Measurements from ENCODE around the gene TMEM240.

DNA sequence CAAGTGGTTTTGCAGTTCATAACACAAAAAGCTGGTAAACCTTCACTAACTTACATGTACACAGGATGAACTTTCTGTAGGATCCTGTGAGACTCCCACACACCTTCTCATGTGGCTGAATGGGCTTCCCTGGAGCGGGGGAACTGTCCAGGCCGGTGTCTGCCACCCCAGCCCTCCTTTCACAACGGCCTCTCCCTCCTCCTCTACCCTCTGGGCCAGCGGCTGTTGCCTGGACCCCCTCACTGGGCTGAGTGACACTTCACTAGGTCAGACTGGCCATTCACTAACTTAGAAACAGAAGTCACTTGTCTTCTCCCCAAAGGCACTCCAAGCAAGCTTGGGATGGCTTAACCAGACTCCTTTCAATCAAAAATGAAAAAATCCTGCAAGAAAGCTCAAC lies 18.2 kb upstream of the TMEM240 start:
- TF ChIP-seq SRF (IDR thresholded peaks at IDR 0.05; ENCODE audit: low read depth in 2 of 2, low read length in 2 of 2) (no peak), POLR2AphosphoS5 (IDR thresholded peaks at IDR 0.05; ENCODE audit: low read length) (no peak), NFIC (IDR thresholded peaks at IDR 0.05; ENCODE audit: low read depth, low read length) (no peak), POLR2A (IDR thresholded peaks at IDR 0.05; ENCODE audit: low read depth, low read length) (peak; percentile 61; the same call in 1 of the 2 replicates), TCF7 (IDR thresholded peaks at IDR 0.05; ENCODE audit: borderline replicate concordance) (no peak), SUPT20H (IDR thresholded peaks at IDR 0.05; ENCODE audit: borderline replicate concordance, control insufficient read depth, low read depth, low read length) (no peak)
- TF ChIP-seq, protein P1, sequence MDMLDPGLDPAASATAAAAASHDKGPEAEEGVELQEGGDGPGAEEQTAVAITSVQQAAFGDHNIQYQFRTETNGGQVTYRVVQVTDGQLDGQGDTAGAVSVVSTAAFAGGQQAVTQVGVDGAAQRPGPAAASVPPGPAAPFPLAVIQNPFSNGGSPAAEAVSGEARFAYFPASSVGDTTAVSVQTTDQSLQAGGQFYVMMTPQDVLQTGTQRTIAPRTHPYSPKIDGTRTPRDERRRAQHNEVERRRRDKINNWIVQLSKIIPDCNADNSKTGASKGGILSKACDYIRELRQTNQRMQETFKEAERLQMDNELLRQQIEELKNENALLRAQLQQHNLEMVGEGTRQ (IDR thresholded peaks at IDR 0.05; ENCODE audit: borderline replicate concordance, low read depth, low read length), result no peak
- TF ChIP-seq, protein P2, sequence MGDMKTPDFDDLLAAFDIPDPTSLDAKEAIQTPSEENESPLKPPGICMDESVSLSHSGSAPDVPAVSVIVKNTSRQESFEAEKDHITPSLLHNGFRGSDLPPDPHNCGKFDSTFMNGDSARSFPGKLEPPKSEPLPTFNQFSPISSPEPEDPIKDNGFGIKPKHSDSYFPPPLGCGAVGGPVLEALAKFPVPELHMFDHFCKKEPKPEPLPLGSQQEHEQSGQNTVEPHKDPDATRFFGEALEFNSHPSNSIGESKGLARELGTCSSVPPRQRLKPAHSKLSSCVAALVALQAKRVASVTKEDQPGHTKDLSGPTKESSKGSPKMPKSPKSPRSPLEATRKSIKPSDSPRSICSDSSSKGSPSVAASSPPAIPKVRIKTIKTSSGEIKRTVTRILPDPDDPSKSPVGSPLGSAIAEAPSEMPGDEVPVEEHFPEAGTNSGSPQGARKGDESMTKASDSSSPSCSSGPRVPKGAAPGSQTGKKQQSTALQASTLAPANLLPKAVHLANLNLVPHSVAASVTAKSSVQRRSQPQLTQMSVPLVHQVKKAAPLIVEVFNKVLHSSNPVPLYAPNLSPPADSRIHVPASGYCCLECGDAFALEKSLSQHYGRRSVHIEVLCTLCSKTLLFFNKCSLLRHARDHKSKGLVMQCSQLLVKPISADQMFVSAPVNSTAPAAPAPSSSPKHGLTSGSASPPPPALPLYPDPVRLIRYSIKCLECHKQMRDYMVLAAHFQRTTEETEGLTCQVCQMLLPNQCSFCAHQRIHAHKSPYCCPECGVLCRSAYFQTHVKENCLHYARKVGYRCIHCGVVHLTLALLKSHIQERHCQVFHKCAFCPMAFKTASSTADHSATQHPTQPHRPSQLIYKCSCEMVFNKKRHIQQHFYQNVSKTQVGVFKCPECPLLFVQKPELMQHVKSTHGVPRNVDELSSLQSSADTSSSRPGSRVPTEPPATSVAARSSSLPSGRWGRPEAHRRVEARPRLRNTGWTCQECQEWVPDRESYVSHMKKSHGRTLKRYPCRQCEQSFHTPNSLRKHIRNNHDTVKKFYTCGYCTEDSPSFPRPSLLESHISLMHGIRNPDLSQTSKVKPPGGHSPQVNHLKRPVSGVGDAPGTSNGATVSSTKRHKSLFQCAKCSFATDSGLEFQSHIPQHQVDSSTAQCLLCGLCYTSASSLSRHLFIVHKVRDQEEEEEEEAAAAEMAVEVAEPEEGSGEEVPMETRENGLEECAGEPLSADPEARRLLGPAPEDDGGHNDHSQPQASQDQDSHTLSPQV (IDR thresholded peaks at IDR 0.05), result no peak
- TF ChIP-seq, protein P3, sequence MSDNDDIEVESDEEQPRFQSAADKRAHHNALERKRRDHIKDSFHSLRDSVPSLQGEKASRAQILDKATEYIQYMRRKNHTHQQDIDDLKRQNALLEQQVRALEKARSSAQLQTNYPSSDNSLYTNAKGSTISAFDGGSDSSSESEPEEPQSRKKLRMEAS (IDR thresholded peaks at IDR 0.05; ENCODE audit: low read depth, low read length), result no peak
- TF ChIP-seq, protein P4, sequence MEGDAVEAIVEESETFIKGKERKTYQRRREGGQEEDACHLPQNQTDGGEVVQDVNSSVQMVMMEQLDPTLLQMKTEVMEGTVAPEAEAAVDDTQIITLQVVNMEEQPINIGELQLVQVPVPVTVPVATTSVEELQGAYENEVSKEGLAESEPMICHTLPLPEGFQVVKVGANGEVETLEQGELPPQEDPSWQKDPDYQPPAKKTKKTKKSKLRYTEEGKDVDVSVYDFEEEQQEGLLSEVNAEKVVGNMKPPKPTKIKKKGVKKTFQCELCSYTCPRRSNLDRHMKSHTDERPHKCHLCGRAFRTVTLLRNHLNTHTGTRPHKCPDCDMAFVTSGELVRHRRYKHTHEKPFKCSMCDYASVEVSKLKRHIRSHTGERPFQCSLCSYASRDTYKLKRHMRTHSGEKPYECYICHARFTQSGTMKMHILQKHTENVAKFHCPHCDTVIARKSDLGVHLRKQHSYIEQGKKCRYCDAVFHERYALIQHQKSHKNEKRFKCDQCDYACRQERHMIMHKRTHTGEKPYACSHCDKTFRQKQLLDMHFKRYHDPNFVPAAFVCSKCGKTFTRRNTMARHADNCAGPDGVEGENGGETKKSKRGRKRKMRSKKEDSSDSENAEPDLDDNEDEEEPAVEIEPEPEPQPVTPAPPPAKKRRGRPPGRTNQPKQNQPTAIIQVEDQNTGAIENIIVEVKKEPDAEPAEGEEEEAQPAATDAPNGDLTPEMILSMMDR (IDR thresholded peaks at IDR 0.05 in 2 of 3, conservative IDR thresholded peaks at IDR 0.05 in 1 of 3; ENCODE audit: control insufficient read depth in 2 of 3, extremely low read depth in 1 of 3, insufficient read depth in 1 of 3, low read depth in 3 of 3, low read length in 3 of 3), result no peak
- TF ChIP-seq, protein P5, sequence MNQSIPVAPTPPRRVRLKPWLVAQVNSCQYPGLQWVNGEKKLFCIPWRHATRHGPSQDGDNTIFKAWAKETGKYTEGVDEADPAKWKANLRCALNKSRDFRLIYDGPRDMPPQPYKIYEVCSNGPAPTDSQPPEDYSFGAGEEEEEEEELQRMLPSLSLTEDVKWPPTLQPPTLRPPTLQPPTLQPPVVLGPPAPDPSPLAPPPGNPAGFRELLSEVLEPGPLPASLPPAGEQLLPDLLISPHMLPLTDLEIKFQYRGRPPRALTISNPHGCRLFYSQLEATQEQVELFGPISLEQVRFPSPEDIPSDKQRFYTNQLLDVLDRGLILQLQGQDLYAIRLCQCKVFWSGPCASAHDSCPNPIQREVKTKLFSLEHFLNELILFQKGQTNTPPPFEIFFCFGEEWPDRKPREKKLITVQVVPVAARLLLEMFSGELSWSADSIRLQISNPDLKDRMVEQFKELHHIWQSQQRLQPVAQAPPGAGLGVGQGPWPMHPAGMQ (IDR thresholded peaks at IDR 0.05; ENCODE audit: borderline replicate concordance), result no peak

Data from GM12878 (cell line).